Nephron (organoid): ENCODE measurements around the gene MYBPC2.
"Not testable (repeated sequence)": the region's sequence is repeated elsewhere in the genome, so short reads cannot be mapped to it uniquely, and the experiment has no call there.

ENCODE experiments used
- H3K27ac Mint-ChIP-seq, 3 experiments: 2 replicates each; pipeline ENCODE4 v1.8.0; 2020; ENCODE audit warnings: mixed read lengths in 3 of 3, mild to moderate bottlenecking in 2 of 3, moderate library complexity in 1 of 3
- H3K27me3 Mint-ChIP-seq: 2 replicates; pipeline ENCODE4 v1.8.0; 2021; ENCODE audit warnings: low read depth, mild to moderate bottlenecking, moderate library complexity, mixed read lengths
- H3K36me3 Mint-ChIP-seq: 2 replicates; pipeline ENCODE4 v1.8.0; 2020; ENCODE audit warnings: low read depth, mixed read lengths
- H3K4me1 Mint-ChIP-seq: 2 replicates; pipeline ENCODE4 v1.8.0; 2020; ENCODE audit warnings: mixed read lengths
- H3K4me3 Mint-ChIP-seq, 3 experiments: 2 replicates each; pipeline ENCODE4 v1.8.0; 2020; ENCODE audit warnings: mild to moderate bottlenecking in 3 of 3, mixed read lengths in 3 of 3, moderate library complexity in 2 of 3
- H3K9me3 Mint-ChIP-seq: 2 replicates; pipeline ENCODE4 v1.8.0; 2020; ENCODE audit warnings: mixed read lengths
- TF ChIP-seq, protein P1 (sequence below), 3 experiments: fragments of 200-600 bp; sonication (generic); IDR thresholded peaks; one replicate each; pipeline ENCODE4 v1.5.0; 2021; ENCODE audit warnings: antibody characterized with exemption in 3 of 3; ENCODE audit not compliant: unreplicated experiment in 3 of 3

The MYBPC2 gene

DNA sequence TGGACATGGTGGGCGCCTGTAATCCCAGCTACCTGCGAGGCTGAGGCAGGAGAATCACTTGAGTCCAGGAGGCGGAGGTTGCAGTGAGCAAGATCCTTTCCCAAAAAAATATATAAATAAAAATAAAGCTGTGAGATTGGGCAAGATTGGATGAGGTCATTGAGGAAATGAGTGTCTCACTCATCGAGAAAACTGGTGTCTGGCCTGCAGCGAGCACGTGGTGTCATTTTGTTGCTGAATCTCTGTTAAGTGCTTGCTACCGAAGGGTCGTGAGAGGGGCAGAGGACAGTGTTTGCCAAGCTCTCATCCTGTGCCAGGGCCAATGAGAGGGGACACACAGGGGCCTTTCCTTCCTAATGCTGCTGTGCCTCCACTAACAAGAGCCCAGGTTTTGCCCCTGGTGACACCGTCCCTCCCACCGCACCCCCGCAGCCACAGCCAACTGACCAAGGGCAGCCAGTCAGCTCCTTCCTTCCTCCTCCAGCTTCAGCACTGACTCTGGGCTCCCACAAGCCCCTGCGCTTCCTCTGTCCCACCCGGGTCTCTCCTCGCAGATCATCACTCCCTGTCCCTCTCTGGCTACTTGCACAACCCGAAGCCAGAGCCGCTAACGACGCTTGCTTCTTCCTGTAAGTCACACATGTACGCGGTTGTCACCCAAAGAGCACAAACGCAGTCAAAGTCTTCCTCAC is 45.4 kb upstream of the MYBPC2 start:
- Mint-ChIP-seq H3K27ac (no peak overlapping the region), H3K9me3 (no peaks in the 10 kb centered on the region), H3K27me3 (no peaks in the 10 kb centered on the region), H3K4me3 (peak overlapping the region; percentile 47 to 68 (median 60)), H3K36me3 (peaks cover 27% of the 10 kb centered on the region), H3K4me1 (peaks cover 16% of the 10 kb centered on the region)
- TF ChIP-seq, protein P1, sequence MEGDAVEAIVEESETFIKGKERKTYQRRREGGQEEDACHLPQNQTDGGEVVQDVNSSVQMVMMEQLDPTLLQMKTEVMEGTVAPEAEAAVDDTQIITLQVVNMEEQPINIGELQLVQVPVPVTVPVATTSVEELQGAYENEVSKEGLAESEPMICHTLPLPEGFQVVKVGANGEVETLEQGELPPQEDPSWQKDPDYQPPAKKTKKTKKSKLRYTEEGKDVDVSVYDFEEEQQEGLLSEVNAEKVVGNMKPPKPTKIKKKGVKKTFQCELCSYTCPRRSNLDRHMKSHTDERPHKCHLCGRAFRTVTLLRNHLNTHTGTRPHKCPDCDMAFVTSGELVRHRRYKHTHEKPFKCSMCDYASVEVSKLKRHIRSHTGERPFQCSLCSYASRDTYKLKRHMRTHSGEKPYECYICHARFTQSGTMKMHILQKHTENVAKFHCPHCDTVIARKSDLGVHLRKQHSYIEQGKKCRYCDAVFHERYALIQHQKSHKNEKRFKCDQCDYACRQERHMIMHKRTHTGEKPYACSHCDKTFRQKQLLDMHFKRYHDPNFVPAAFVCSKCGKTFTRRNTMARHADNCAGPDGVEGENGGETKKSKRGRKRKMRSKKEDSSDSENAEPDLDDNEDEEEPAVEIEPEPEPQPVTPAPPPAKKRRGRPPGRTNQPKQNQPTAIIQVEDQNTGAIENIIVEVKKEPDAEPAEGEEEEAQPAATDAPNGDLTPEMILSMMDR (IDR thresholded peaks at IDR 0.05; ENCODE audit: unreplicated experiment in 3 of 3): no peak

DNA sequence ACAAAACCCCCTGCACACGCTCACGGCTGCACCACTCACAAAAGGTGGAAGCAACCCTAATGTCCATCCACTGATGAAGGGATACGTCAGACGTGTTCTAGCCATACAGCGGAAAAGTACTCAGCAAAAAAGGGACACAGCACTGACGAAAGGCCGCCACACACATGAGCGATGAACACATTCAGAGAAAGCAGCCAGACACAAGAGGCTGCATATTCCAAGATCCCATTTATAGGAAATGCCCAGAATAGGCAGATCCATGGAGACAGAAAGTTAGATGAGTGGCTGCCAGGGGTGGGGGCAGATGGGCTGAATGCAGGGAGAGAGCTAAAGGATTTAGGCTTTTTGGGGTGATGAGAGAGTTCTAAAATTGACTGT is 44.8 kb upstream of the MYBPC2 start:
- peak overlapping the region; percentile 47 to 68 (median 60) for H3K4me3 Mint-ChIP-seq
- no peaks in the 10 kb centered on the region for H3K9me3 Mint-ChIP-seq
- peaks cover 16% of the 10 kb centered on the region for H3K4me1 Mint-ChIP-seq
- peaks cover 33% of the 10 kb centered on the region for H3K36me3 Mint-ChIP-seq
- no peak overlapping the region for H3K27ac Mint-ChIP-seq
- TF ChIP-seq, protein P1 (IDR thresholded peaks at IDR 0.05; ENCODE audit: unreplicated experiment in 3 of 3): no peak
- no peaks in the 10 kb centered on the region for H3K27me3 Mint-ChIP-seq

- not testable (repeated sequence) for H3K9me3 Mint-ChIP-seq, H3K4me3 Mint-ChIP-seq, H3K27ac Mint-ChIP-seq, H3K27me3 Mint-ChIP-seq, H3K4me1 Mint-ChIP-seq
- peaks cover 47% of the 10 kb centered on the region for H3K36me3 Mint-ChIP-seq
Measured at GRCh38 chr19:50390295-50390694, 42.4 kb upstream of the MYBPC2 start.

DNA sequence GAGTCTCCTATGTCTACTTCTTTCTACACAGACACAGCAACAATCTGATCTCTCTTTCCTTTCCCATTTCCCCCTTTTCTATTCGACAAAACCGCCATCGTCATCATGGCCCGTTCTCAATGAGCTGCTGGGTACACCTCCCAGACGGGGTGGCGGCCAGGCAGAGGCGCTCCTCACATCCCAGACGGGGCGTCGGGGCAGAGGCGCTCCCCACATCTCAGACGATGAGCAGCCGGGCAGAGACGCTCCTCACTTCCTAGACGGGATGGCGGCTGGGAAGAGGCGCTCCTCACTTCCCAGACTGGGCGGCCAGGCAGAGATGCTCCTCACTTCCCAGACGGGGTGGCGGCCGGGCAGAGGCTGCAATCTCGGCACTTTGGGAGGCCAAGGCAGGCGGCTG is 41.7 kb upstream of the MYBPC2 start:
- not testable (repeated sequence) for H3K4me1 Mint-ChIP-seq, H3K9me3 Mint-ChIP-seq, H3K27ac Mint-ChIP-seq, H3K4me3 Mint-ChIP-seq, H3K27me3 Mint-ChIP-seq
- H3K36me3 Mint-ChIP-seq: peaks cover 51% of the 10 kb centered on the region

DNA sequence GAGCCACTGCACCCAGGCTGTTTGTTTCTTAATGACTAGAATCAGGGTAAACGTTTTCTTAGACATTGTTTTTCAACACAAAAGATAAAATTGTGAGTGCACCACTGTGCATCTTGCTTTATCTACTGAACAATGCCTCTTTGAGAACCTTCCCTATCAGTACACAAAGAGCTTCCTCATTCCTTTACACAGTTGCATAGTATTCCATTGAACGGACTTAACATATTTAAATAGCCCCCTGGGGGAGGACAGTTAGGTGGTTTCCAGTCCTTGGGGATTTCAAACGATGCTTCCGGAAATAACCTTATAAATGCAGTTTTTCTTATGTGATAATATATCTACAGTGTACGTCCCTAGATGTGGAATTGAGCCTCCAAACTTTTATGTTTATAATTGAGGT is 39.9 kb upstream of the MYBPC2 start:
- H3K27ac Mint-ChIP-seq: no peak overlapping the region
- peaks cover 49% of the 10 kb centered on the region for H3K36me3 Mint-ChIP-seq

GRCh38 chr19:50393589-50393988 is 39.1 kb upstream of the MYBPC2 start:
- no peaks in the 10 kb centered on the region for H3K27me3 Mint-ChIP-seq
- H3K27ac Mint-ChIP-seq: no peak overlapping the region
- H3K4me1 Mint-ChIP-seq: no peaks in the 10 kb centered on the region
- TF ChIP-seq, protein P1 (IDR thresholded peaks at IDR 0.05; ENCODE audit: unreplicated experiment in 3 of 3): no peak
- peaks cover 2% of the 10 kb centered on the region for H3K9me3 Mint-ChIP-seq
- no peak overlapping the region for H3K4me3 Mint-ChIP-seq
- H3K36me3 Mint-ChIP-seq: peaks cover 45% of the 10 kb centered on the region

More for the DNA sequence above, 39.9 kb upstream of the MYBPC2 start:
- peaks cover 2% of the 10 kb centered on the region for H3K9me3 Mint-ChIP-seq
- no peak overlapping the region for H3K4me3 Mint-ChIP-seq
- no peaks in the 10 kb centered on the region for H3K4me1 Mint-ChIP-seq
- TF ChIP-seq, protein P1 (IDR thresholded peaks at IDR 0.05; ENCODE audit: unreplicated experiment in 3 of 3): no peak
- H3K27me3 Mint-ChIP-seq: no peaks in the 10 kb centered on the region

GRCh38 chr19:50394017-50394416 is 38.7 kb upstream of the MYBPC2 start:
- TF ChIP-seq, protein P1 (IDR thresholded peaks at IDR 0.05; ENCODE audit: unreplicated experiment in 3 of 3): no peak
- Mint-ChIP-seq H3K4me1 (no peaks in the 10 kb centered on the region), H3K4me3 (no peak overlapping the region), H3K27ac (no peak overlapping the region), H3K36me3 (peaks cover 45% of the 10 kb centered on the region), H3K27me3 (no peaks in the 10 kb centered on the region), H3K9me3 (peaks cover 2% of the 10 kb centered on the region)
